Measurements from ENCODE around the gene GRB14. TPM values are rescaled to one million over a fixed set of nuclear protein-coding genes. Genes with fewer than 3 reads are reported as not detected.

Gene GRB14
- total RNA-seq, 3 donors from 2014 or later (not counting 1 experiment from before 2014, with no cell fraction given), result not detected

DNA sequence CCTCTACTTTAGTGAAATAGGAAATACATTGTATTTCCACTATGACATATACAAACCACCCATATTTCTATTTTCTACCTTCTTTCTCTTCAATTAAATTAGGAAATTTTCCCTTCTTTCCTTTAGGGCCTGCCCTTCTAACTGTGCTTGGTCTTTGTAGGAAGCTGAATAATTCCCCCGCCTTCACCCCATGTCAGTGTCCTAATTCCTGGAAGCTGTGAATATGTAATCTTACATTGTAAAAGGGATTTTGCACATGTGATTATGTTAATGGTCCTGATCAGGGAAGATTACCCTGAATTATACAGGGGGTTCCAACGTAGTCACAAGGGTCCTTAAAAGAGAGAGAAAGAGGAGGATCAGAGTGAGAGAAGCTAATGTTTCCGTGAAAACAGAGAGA is 40.2 kb downstream of the GRB14 start:
- H3K9me3 Mint-ChIP-seq, result peaks cover 5 to 6% of the 10 kb centered on the region in 2 donors
- Histone ChIP-seq H3K9me3 (ENCODE audit: control insufficient read depth, insufficient read depth, low read length) (no peaks in the 10 kb centered on the region), H3K27ac (ENCODE audit: low read length) (no peak overlapping the region), H3K4me3 (ENCODE audit: low read length) (no peak overlapping the region), H3K4me1 (ENCODE audit: control insufficient read depth, insufficient read depth, low read length) (no peaks in the 10 kb centered on the region), H3K36me3 (ENCODE audit: control insufficient read depth, insufficient read depth, low read length) (no peaks in the 10 kb centered on the region), H3K27me3 (ENCODE audit: control insufficient read depth, insufficient read depth, low read length) (no peaks in the 10 kb centered on the region)
- no peak overlapping the region for H3K27ac Mint-ChIP-seq
- intact Hi-C loops (cut with micrococcal nuclease), result no loop called here
- DNase-seq (no peak), ATAC-seq (no peak)
- no peak overlapping the region for H3K4me3 Mint-ChIP-seq
- TF ChIP-seq, protein P1, sequence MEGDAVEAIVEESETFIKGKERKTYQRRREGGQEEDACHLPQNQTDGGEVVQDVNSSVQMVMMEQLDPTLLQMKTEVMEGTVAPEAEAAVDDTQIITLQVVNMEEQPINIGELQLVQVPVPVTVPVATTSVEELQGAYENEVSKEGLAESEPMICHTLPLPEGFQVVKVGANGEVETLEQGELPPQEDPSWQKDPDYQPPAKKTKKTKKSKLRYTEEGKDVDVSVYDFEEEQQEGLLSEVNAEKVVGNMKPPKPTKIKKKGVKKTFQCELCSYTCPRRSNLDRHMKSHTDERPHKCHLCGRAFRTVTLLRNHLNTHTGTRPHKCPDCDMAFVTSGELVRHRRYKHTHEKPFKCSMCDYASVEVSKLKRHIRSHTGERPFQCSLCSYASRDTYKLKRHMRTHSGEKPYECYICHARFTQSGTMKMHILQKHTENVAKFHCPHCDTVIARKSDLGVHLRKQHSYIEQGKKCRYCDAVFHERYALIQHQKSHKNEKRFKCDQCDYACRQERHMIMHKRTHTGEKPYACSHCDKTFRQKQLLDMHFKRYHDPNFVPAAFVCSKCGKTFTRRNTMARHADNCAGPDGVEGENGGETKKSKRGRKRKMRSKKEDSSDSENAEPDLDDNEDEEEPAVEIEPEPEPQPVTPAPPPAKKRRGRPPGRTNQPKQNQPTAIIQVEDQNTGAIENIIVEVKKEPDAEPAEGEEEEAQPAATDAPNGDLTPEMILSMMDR (IDR thresholded peaks at IDR 0.05), result no peak
- H3K36me3 Mint-ChIP-seq, result no peaks in the 10 kb centered on the region
- H3K4me1 Mint-ChIP-seq, result no peaks in the 10 kb centered on the region
- no peaks in the 10 kb centered on the region for H3K27me3 Mint-ChIP-seq (ENCODE audit: low read depth in 2 of 2)
- 82% methylated on average over 3 of the region's 3 CpGs for WGBS (ENCODE audit: insufficient coverage)

DNA sequence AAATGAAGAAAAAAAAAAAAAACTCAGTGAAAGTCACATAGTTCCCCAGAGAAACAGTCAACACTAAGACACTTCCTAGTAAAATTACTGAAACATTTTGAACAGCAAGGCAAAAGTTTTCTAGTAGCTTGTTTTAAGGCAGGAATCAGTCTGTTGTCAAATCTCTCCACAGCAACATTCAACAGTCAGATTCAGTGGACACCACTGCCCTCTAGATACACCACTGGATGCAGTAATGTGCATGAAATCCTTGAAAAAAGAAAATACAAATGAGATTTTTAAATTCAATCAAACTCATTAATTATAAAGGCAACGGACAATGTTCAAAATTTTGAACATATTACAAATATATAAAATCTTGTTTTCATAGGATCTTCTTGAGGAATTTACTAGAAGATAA is 46.4 kb downstream of the GRB14 start:
- DNase-seq (no peak), ATAC-seq (no peak)
- no peaks in the 10 kb centered on the region for H3K27me3 ChIP-seq (ENCODE audit: control insufficient read depth, insufficient read depth, low read length)
- Mint-ChIP-seq H3K9me3 (peaks cover 0 to 4% of the 10 kb centered on the region in 2 donors), H3K27me3 (ENCODE audit: low read depth in 2 of 2) (no peaks in the 10 kb centered on the region), H3K36me3 (no peaks in the 10 kb centered on the region), H3K27ac (no peak overlapping the region), H3K4me1 (no peaks in the 10 kb centered on the region), H3K4me3 (no peak overlapping the region)
- H3K27ac ChIP-seq (ENCODE audit: low read length), result no peak overlapping the region
- H3K4me3 ChIP-seq (ENCODE audit: low read length), result no peak overlapping the region
- TF ChIP-seq, protein P1 (IDR thresholded peaks at IDR 0.05), result no peak
- H3K9me3 ChIP-seq (ENCODE audit: control insufficient read depth, insufficient read depth, low read length), result no peaks in the 10 kb centered on the region
- H3K4me1 ChIP-seq (ENCODE audit: control insufficient read depth, insufficient read depth, low read length), result no peaks in the 10 kb centered on the region
- WGBS (ENCODE audit: insufficient coverage), result no CpG with 5 or more reads among the region's 1 CpG
- H3K36me3 ChIP-seq (ENCODE audit: control insufficient read depth, insufficient read depth, low read length), result no peaks in the 10 kb centered on the region
- intact Hi-C loops (cut with micrococcal nuclease), result no loop called here

DNA sequence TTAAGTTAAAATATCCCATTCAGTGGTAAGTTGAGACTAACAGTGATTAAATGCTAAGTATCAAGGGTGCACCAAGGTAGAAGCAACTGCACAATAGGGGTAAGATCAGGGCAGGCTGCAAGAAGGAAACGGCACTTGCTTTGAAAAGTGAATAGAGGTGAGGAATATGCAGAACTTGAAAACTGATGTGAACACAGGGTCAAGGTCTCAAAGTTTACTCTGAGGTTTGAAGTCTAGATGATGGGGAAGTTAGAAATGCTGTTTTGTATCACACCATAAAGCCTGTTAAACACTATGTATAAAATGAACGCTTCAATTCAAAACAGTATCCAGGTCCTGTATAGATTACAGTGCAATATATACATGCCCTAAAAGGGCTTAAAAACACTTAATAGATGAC is 50.8 kb downstream of the GRB14 start:
- WGBS (ENCODE audit: insufficient coverage), result 96% methylated on average over 1 of the region's 2 CpGs
- Mint-ChIP-seq H3K36me3 (no peaks in the 10 kb centered on the region), H3K9me3 (peaks cover 0 to 2% of the 10 kb centered on the region in 2 donors), H3K27me3 (ENCODE audit: low read depth in 2 of 2) (no peaks in the 10 kb centered on the region), H3K4me3 (no peak overlapping the region), H3K27ac (no peak overlapping the region), H3K4me1 (no peaks in the 10 kb centered on the region)
- no peak overlapping the region for H3K4me3 ChIP-seq (ENCODE audit: low read length)
- DNase-seq (no peak), ATAC-seq (no peak)
- H3K9me3 ChIP-seq (ENCODE audit: control insufficient read depth, insufficient read depth, low read length), result no peaks in the 10 kb centered on the region
- TF ChIP-seq, protein P1 (IDR thresholded peaks at IDR 0.05), result no peak
- H3K27me3 ChIP-seq (ENCODE audit: control insufficient read depth, insufficient read depth, low read length), result no peaks in the 10 kb centered on the region
- no peak overlapping the region for H3K27ac ChIP-seq (ENCODE audit: low read length)
- intact Hi-C loops (cut with micrococcal nuclease), result no loop called here
- no peaks in the 10 kb centered on the region for H3K36me3 ChIP-seq (ENCODE audit: control insufficient read depth, insufficient read depth, low read length)
- no peaks in the 10 kb centered on the region for H3K4me1 ChIP-seq (ENCODE audit: control insufficient read depth, insufficient read depth, low read length)

DNA sequence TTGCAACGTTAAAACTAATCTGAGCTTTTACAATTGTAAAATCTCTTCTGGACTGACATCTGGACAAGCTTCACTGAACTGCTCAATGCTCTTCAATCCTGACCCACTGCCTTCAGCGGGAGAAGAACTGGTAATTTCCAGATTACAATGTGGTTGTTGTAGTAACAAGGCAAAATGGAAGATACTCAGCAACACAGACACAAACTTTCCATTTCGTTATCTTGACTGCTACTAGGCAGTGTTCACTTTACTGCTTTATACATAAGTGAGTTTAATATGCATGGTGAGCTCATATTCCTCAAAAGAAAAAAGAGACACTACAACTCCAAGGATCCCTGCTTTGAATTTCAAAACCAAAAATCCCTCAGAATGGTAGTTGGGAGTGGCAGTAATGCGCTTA is 51.9 kb downstream of the GRB14 start:
- DNase-seq (no peak), ATAC-seq (no peak)
- H3K9me3 Mint-ChIP-seq, result peaks cover 0 to 2% of the 10 kb centered on the region in 2 donors
- no peak overlapping the region for H3K4me3 Mint-ChIP-seq
- no peak overlapping the region for H3K27ac Mint-ChIP-seq
- H3K4me1 ChIP-seq (ENCODE audit: control insufficient read depth, insufficient read depth, low read length), result no peaks in the 10 kb centered on the region
- H3K9me3 ChIP-seq (ENCODE audit: control insufficient read depth, insufficient read depth, low read length), result no peaks in the 10 kb centered on the region
- no peak overlapping the region for H3K4me3 ChIP-seq (ENCODE audit: low read length)
- no peaks in the 10 kb centered on the region for H3K4me1 Mint-ChIP-seq
- TF ChIP-seq, protein P1 (IDR thresholded peaks at IDR 0.05), result no peak
- no peaks in the 10 kb centered on the region for H3K27me3 Mint-ChIP-seq (ENCODE audit: low read depth in 2 of 2)
- no peaks in the 10 kb centered on the region for H3K27me3 ChIP-seq (ENCODE audit: control insufficient read depth, insufficient read depth, low read length)
- H3K36me3 ChIP-seq (ENCODE audit: control insufficient read depth, insufficient read depth, low read length), result no peaks in the 10 kb centered on the region
- intact Hi-C loops (cut with micrococcal nuclease), result no loop called here
- no peak overlapping the region for H3K27ac ChIP-seq (ENCODE audit: low read length)
- no peaks in the 10 kb centered on the region for H3K36me3 Mint-ChIP-seq
- WGBS (ENCODE audit: insufficient coverage), result 88% methylated on average over 1 of the region's 4 CpGs
